AG04450 (cell line): Measurements from ENCODE around the gene SP110. TPM values are rescaled to one million over a fixed set of nuclear protein-coding genes. Genes with fewer than 3 reads are reported as not detected.
"Not testable (repeated sequence)": the region's sequence is repeated elsewhere in the genome, so short reads cannot be mapped to it uniquely, and the experiment has no call there.

Experiments
- CTCF ChIA-PET: fragments of 300-600, 350-600 bp; formaldehyde crosslinking; extraction: SDS; loops from one replicate; lab custom pipeline; 2022; ENCODE audit warnings: antibody characterized with exemption, inconsistent platforms; lab: Charles Lee
- POLR2A ChIA-PET: fragments of 350-600 bp; formaldehyde crosslinking; extraction: SDS; loops from one replicate; lab custom pipeline; 2021; ENCODE audit warnings: antibody characterized with exemption, inconsistent platforms; lab: Yijun Ruan, JAX
- DNase-seq: peaks from one replicate; pipeline ENCODE4 v3.0.0-alpha.2; 2011; ENCODE audit warnings: low read depth, low spot score
- H3K27ac ChIP-seq: one replicate; pipeline ENCODE4 v1.5.1; 2012; ENCODE audit warnings: low read depth, low read length, control low read depth
- H3K27me3 ChIP-seq: one replicate; pipeline ENCODE4 v1.6.0; 2012; ENCODE audit warnings: low read length; ENCODE audit not compliant: control insufficient read depth, insufficient read depth
- H3K4me3 ChIP-seq: 2 replicates; pipeline ENCODE4 v1.5.1; 2011; ENCODE audit warnings: mild to moderate bottlenecking, low read depth, low read length, control low read depth
- H3K9me3 ChIP-seq: 2 replicates; pipeline ENCODE4 v1.5.1; 2012; ENCODE audit warnings: low read length; ENCODE audit not compliant: control insufficient read depth, insufficient read depth
- CTCF ChIP-seq: IDR thresholded peaks from 2 replicates; pipeline ENCODE4 v1.5.1; 2011; ENCODE audit warnings: low read depth, low read length, control low read depth, inconsistent platforms
- polyA plus RNA-seq: library from polyadenylated mRNA; depleted of rRNA; stranded (reverse); fragments of >200 nt; gene quantifications from 2 replicates; pipeline ENCODE4 v1.2.3, GENCODE V29; 2011

Gene SP110
- polyA plus RNA-seq, 1 experiment: 7.8 TPM

- TF ChIP-seq CTCF: no peak
- no peak for DNase-seq
- ChIA-PET POLR2A (no interaction called here), CTCF (interaction anchor here (0.7 kb wide), 1 partner anchor 440 kb away, joined by 8 read pairs; no protein-coding TSS in a partner anchor)
- Histone ChIP-seq H3K4me3 (no peak overlapping the region), H3K27ac (no peak overlapping the region), H3K27me3 (no peaks in the 10 kb centered on the region), H3K9me3 (no peaks in the 10 kb centered on the region; the same call in 1 of the 2 replicates)
These were observed 6.3 kb upstream of the SP110 start for GRCh38 chr2:230226051-230226551.

- TF ChIP-seq CTCF: no peak
- no peaks in the 10 kb centered on the region; the same call in 1 of the 2 replicates for H3K9me3 ChIP-seq
- DNase-seq: no peak
- H3K4me3 ChIP-seq: no peak within 1 kb of the TSS
- ChIA-PET POLR2A (no interaction called here), CTCF (no interaction called here)
- H3K27ac ChIP-seq: no peak within 1 kb of the TSS
- no peaks in the 10 kb centered on the region for H3K27me3 ChIP-seq
These were observed 5.7 kb upstream of the SP110 start, which contains the start of gene SP140 for GRCh38 chr2:230225486-230225885. TSS of gene SP140 (plus strand) at chr2:230225736. CDS start at chr2:230225845, 109 bp downstream.

- ChIA-PET POLR2A (no interaction called here), CTCF (no interaction called here)
- TF ChIP-seq CTCF: no peak
- Histone ChIP-seq H3K9me3 (no peaks in the 10 kb centered on the region), H3K27ac (no peak overlapping the region), H3K27me3 (no peaks in the 10 kb centered on the region), H3K4me3 (no peak overlapping the region)
- no peak for DNase-seq
These were observed 4.7 kb upstream of the SP110 start for GRCh38 chr2:230224458-230224857.

DNA sequence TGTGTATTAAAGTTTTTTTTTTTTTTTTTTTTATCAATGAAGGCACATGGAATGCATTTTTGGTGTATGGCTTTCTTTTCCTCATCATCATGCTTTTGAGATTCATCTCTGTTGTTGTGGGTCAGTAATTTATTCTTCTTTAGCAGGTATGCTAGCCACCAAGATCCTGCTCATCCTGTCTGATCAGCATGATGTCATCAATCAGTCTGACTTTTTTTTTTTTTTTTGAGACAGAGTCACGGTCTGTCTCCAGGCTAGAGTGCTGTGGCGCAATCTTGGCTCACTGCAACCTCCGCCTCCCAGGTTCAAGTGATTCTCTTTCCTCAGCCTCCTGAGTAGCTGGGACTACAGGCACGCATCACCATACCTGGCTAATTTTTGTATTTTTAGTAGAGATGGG lies 3.0 kb upstream of the SP110 start:
- H3K27me3 ChIP-seq, H3K9me3 ChIP-seq, DNase-seq, H3K27ac ChIP-seq, H3K4me3 ChIP-seq: not testable (repeated sequence)
- ChIA-PET POLR2A (interaction anchor here (0.7 kb wide), 1 partner anchor 156 kb away, joined by 14 read pairs; no protein-coding TSS in a partner anchor), CTCF (interaction anchor here (0.6 to 1.1 kb wide), 2 partner anchors 764 to 1684 kb away, joined by 4 to 5 read pairs; no protein-coding TSS in a partner anchor)

DNA sequence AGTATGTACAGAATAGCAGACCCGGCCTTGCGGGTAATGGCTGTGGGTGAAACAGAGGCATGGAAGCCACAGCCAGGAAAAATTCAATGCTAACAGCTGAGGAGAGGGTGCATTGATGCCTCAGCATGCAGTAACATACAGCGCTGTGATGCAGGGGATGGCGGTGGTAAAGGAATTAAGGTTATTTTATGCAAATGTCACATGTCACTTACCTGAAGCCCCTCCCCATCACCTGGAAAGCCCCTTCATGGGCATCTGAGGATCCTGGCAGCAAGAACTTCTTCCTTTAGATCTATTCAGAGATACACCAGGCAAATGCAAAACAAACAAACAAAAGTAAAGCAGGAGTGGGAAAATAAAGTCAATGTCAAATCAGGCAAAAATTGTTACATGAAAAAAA lies 1.7 kb upstream of the SP110 start:
- no peak for DNase-seq
- no peak for TF ChIP-seq CTCF
- Histone ChIP-seq H3K27ac (no peak overlapping the region), H3K4me3 (no peak overlapping the region), H3K27me3 (no peaks in the 10 kb centered on the region), H3K9me3 (no peaks in the 10 kb centered on the region)
- CTCF ChIA-PET: interaction anchor here (0.6 to 1.5 kb wide), 4 partner anchors 61 to 766 kb away, joined by 3 to 7 read pairs (median 4); no protein-coding TSS in a partner anchor
- POLR2A ChIA-PET: no interaction called here
